GM21825 (cell line): ENCODE measurements around the gene ERBB4.
"Not testable (repeated sequence)": the region's sequence is repeated elsewhere in the genome, so short reads cannot be mapped to it uniquely, and the experiment has no call there.

Source experiments
- ATAC-seq: cut with Tn5 transposase; IDR thresholded peaks from one replicate; pipeline ENCODE4 v1.9.1; 2021; ENCODE audit warnings: mild to moderate bottlenecking, moderate library complexity; ENCODE audit not compliant: unreplicated experiment

The ERBB4 gene

DNA sequence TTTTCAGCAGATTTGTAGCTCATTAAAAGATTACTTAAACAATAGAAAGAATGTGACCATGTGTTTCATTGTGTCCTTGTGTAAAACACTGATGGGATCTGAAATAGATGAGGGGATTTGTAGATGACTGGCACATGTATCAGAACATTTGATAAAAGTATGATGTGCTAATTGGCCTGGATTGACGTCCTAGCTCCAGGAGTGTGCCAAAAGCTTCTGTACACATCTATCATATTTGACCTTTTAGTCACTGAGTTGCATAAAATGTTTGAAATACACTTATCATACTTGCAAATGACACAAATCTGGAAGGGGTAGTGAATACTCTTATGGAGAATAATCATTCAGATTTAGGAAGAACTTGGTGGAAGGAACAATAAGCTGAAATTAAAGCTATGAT, 778.5 kb downstream of the ERBB4 start:
- ATAC-seq = no peak

- ATAC-seq = no peak
Measured at GRCh38 chr2:211756266-211756665, 782.3 kb downstream of the ERBB4 start.

- ATAC-seq = no peak
Measured at GRCh38 chr2:211755187-211755586, 783.4 kb downstream of the ERBB4 start.

GRCh38 chr2:211751848-211752247, 786.8 kb downstream of the ERBB4 start:
- no peak for ATAC-seq

GRCh38 chr2:211748339-211748738, 790.3 kb downstream of the ERBB4 start:
- no peak for ATAC-seq

DNA sequence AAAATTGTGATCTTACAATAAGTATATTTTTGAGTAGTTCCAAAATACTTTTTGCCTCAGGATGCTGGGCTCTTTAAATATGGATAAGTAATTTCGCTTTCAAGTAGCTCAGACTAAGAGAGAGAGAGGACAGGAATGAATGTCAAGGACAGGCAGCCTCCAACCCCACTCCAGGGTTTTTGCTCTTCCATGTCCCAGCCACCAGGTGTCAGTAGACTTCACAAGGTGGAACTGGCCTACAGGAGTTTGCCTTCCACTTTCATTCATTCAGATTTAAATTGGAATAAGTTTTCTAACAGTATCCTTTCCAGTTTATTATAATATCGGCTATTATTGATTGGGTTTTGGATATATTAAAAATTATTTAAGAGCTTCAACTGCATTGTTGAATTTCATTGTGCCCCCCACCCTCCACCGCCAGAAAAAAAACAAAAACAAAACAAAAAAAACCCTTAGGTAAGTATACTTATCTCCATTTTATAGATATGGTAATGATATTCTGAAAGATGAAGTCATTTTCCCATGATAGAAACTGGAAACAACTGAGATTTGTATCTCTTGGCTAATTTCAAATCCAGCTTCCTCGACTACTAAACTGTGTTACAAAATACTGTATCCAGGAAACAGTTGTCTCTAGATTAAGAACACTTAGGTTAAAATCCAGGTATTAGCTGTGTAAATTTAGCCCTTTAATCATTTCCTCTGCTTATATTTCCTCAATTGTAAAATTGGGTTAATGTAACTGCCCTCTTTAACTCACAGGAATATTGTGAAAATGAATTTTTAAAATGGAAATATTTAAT, 793.1 kb downstream of the ERBB4 start:
- peak; percentile 92 for ATAC-seq

DNA sequence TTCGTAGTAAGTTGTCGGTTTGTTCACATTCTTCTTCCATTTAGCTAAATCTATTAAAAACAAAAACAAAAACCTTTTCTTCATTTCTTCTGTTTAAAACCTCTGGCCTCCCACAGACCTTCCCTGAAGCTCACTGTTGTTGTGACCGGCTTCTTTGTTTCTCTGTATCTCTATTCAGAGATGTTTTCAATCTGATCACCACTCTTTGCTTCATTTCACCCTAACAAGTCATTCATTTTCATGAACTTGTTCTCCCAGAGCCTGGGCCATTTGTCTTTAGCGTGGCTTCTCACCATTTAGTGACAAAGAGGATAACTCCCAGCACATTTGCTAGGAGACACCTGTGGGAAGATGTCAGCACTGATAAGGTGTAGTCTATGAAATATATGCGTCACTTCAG, 794.2 kb downstream of the ERBB4 start:
- ATAC-seq = no peak

- no peak for ATAC-seq
Measured at GRCh38 chr2:211741966-211742365, 796.6 kb downstream of the ERBB4 start.

- no peak for ATAC-seq
Measured at GRCh38 chr2:211737282-211737681, 801.3 kb downstream of the ERBB4 start.

GRCh38 chr2:211730215-211730614, 808.4 kb downstream of the ERBB4 start:
- ATAC-seq = no peak

- ATAC-seq = no peak
Measured at GRCh38 chr2:211729433-211729832, 809.2 kb downstream of the ERBB4 start.

DNA sequence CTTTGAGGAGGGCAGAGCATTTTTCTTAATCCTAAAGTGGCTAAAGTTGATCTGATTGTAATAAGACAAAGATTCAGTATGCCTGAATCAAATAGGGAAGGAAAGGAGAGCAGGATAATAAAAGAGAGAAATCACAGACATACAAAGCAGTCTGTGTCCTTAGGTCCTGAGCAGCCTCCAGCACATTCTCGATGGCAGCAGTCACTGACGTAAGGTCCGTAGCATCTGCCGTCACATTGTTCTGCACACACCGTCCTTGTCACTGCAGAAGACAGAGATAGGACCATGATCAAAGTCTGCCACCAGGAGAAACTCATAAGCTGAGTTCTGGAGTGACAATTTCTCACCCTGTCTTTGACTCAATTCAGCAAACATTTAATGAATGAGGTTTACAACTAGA, 813.7 kb downstream of the ERBB4 start:
- no peak for ATAC-seq

DNA sequence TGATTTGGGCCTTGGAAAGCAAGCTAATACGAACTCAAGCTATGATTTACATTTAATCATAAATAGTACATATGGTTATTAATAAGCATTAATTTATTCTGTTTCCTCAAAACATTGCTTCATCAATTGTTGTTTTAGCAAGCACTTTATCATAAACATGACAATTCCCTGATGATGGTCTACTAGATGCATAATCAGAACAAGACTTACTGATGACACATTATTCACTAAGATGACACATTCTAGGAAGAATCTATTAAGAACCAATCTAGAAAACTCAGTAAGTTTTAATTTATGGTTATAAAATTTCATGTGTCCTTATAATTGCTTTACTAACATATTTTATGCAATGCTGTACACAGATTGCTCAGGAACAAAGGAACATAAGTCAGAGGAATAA, 815.2 kb downstream of the ERBB4 start:
- ATAC-seq = no peak

DNA sequence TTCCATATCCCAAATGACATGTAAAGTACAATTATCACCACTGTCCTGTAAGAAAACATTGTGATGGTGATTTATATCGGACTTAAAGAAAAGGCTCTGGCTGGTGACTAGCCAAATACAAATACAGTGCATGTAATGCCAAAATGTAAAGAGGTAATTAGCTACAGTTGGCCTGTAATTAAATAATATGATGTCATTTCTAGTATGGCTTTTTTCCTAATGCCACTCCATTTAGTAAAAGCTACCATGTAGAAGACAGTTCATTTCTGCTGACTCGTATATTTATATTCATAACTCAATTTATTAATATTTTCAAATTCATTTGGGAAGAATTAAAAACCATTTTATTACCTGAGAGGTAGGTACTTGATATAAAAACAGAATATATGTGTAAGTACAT, 815.7 kb downstream of the ERBB4 start:
- ATAC-seq = no peak

- ATAC-seq = not testable (repeated sequence)
Measured at GRCh38 chr2:211721874-211722273, 816.7 kb downstream of the ERBB4 start.

GRCh38 chr2:211709389-211709788, 829.2 kb downstream of the ERBB4 start:
- no peak for ATAC-seq

DNA sequence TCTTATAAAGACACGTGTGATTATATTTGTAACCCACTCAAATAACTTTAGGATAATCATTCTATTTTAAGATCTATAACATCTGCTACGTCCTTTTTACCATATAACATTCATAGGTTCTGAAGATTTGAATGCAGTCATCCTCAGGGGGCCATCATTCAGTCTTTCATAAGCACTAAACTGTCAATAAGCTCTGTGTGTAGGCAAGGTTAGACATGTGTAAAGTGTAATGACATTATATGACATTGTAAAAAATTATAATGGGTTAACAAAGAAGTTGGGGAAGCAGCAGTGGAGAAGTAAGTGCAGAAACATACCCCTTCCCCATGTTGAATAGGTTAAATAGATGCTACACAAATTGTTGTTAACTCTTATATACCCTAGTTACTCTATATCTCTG, 845.9 kb downstream of the ERBB4 start:
- ATAC-seq = no peak

GRCh38 chr2:211690736-211691135, 847.9 kb downstream of the ERBB4 start:
- ATAC-seq = no peak

DNA sequence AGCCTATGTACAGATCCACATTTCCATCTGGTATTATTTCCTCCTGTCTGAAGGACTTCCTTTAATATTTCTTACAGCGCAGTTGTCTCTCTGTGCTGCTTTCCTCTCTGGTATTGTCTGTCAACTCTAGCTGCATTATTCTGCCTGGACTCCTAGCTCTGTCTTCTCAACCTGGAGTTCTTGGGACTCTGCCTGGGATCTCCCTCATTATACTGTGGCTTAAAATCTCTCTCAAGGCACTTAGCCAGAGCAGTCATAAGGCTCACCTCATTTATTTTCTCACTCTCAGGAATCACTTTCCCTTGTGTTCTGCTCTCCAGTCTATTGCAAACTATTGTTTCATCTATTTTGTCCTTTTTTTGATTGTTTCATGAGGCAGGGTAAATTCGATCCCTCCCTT, 850.4 kb downstream of the ERBB4 start:
- ATAC-seq = no peak

GRCh38 chr2:211674715-211675114, 863.9 kb downstream of the ERBB4 start:
- ATAC-seq = no peak

GRCh38 chr2:211673133-211673905, 865.3 kb downstream of the ERBB4 start:
- no peak for ATAC-seq

GRCh38 chr2:211671977-211672376, 866.6 kb downstream of the ERBB4 start:
- no peak for ATAC-seq
